GM12872 (cell line): Measurements from ENCODE around the gene HOXC5.

Experiments used
- TF ChIP-seq, protein P1 (sequence below): IDR thresholded peaks from 3 replicates; pipeline ENCODE4 v1.5.1; 2011; ENCODE audit warnings: low read depth, mild to moderate bottlenecking, low read length, moderate library complexity; ENCODE audit not compliant: insufficient read depth

Gene HOXC5

DNA sequence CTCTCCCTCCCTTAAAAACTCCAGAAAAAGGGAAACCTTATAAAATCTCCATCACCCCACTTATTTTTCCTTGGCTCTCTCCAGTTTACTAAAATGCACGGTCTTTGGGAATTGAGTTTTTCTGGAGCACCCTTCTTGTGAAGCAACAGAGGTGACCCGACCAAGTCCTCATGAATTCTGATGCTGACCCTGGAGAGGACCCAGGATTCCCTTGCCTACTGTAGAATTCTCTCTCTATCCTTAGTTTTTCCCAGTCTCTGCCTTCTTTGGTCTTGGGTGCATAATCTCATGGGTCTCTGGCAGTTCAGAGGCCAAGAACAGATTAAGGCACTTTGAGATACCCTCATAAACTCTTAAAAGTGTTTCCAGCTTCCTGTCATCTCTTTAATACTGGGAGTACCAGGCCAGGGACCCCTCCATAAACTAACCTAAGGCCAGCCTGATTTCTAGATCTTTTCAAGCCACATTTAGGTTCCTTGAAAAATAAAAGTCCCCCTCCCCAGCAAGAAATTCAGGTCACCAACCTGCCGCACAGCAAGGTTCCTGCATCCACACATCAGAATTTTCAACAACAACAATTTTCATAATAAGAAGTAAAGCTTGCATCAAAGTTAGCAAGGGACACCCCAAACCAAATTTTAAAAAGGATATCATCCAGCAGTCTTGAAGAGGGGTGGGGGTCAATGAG is 15.7 kb downstream of the HOXC5 start:
- TF ChIP-seq, protein P1, sequence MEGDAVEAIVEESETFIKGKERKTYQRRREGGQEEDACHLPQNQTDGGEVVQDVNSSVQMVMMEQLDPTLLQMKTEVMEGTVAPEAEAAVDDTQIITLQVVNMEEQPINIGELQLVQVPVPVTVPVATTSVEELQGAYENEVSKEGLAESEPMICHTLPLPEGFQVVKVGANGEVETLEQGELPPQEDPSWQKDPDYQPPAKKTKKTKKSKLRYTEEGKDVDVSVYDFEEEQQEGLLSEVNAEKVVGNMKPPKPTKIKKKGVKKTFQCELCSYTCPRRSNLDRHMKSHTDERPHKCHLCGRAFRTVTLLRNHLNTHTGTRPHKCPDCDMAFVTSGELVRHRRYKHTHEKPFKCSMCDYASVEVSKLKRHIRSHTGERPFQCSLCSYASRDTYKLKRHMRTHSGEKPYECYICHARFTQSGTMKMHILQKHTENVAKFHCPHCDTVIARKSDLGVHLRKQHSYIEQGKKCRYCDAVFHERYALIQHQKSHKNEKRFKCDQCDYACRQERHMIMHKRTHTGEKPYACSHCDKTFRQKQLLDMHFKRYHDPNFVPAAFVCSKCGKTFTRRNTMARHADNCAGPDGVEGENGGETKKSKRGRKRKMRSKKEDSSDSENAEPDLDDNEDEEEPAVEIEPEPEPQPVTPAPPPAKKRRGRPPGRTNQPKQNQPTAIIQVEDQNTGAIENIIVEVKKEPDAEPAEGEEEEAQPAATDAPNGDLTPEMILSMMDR, result no peak

DNA sequence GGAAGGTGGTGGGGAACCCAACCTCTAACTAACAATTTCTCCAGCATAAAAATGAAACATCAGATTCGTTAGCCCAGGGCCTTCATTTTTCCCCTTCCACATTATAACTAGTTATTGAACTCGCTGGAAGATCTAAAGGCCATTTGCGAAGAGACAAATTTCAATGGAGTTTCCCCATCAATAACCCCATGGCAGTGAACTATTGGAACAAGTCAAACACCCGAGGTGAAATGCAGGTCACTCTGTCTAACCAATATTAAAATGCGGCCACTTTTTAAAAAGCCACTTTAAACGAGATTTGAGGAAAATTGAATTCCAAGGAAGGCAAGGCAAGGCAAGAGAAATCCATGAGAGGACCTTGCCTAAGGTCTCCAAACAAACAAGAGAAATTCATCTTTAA is 16.3 kb downstream of the HOXC5 start:
- TF ChIP-seq, protein P1, result no peak

DNA sequence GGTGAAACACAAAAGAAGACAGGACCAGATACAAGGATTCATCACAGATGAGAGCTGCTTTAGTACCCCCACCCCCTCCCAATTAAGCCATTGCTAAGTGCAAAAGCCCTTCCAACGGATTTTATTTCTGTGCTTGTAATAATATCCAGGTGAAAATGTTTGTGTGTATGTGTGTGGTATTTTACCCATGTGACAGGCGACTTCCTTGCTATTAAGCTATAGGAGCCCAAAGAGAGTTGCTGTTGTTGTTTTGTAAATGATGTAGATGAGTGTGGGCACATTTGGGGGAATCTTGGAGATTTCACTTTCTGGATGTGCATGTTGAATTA is 17.6 kb downstream of the HOXC5 start:
- TF ChIP-seq, protein P1, result no peak

DNA sequence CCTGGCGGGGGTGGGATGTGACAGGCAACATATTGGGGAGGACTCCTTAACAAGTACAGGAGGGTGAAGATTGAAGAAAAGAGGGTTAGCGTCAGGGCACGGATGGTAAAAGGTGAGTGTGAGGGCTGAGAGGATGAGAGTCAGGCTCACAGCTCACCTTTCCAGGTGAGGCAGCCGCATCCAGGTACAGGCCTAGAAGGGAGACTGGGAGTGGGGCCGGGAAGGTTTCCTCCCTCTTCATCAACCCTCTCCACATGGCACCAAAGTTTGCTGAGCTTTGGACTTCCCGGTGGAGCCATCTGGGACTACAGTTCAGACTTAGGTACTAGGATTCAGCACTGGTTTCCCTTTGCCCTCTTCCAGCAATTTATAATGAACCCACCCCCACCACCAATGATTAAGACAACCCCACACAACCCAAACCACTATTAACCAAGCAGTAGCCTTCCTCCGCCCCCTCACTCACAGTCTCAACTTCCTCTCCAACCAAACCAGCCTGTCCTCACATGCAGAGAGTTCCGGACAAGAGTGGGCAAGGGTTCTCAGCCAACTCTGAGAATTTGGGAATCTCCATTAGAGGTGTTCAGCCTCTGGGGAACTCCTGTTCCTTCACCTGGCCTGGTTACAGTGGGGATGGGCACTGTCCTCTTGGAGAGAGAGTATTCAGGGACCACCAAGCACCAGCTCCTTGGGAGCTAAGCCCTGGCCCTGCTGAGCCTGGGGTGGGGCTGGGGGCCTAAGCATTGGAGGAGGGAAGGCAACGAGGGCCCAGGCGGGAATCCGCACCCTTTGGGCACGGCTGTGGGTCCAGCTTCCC is 18.4 kb downstream of the HOXC5 start:
- TF ChIP-seq, protein P1, result no peak

DNA sequence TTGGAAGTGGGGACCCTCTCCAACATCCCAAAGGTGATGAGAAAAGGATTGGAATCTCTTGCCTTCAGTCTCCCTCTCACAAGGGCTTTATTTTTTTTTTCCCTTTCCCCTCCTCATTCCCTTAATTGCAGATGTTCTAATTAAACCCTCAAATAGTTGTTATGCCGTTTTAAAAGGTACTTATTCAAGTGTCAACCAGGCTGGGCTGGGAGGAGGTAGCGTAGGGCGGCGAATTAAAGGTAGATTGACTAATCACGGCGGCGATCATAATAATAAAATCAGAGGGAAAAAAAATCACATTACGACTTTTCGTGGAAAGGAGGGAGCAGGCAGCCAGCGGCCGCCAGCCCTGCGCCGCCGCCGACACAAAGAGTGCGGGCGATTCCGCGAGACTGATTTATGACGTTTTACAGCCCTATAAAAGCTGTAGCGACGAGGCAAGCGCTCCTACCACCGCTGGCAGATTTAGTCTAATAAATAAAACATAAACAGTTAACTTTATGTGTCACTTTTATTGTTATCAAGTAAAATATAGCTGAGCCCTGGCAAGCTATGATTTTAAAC is 19.1 kb downstream of the HOXC5 start:
- TF ChIP-seq, protein P1, result no peak

DNA sequence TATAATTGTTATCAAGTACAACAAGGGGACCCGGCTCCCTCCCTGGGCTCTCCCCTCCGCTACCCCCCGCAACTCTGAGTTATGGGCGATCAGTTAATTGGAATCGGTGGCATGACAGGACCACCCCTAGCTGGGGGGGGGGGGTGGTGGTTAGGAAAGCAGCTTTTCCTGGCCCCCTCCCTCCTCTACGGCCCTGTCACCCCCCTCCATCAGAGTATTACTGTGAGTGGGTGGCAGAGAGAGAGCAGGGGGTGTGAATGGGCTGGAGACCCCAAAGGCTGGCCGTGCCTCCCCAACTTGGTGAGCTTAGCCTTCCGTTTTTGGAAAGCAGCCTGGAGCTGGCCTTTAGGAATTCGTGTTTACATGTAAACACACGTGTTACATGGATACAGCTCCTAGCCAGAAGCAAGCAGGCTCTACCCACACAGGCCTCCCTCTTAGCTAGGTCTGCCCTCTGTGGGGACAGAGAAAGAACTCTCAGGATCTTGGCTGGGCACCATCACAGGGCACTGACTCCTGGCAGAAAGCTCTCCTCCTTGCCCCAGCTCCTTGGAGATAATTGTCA is 19.7 kb downstream of the HOXC5 start:
- TF ChIP-seq, protein P1, result 0 out of 3 replicates have a peak, but pooled peaks have one; percentile 1

DNA sequence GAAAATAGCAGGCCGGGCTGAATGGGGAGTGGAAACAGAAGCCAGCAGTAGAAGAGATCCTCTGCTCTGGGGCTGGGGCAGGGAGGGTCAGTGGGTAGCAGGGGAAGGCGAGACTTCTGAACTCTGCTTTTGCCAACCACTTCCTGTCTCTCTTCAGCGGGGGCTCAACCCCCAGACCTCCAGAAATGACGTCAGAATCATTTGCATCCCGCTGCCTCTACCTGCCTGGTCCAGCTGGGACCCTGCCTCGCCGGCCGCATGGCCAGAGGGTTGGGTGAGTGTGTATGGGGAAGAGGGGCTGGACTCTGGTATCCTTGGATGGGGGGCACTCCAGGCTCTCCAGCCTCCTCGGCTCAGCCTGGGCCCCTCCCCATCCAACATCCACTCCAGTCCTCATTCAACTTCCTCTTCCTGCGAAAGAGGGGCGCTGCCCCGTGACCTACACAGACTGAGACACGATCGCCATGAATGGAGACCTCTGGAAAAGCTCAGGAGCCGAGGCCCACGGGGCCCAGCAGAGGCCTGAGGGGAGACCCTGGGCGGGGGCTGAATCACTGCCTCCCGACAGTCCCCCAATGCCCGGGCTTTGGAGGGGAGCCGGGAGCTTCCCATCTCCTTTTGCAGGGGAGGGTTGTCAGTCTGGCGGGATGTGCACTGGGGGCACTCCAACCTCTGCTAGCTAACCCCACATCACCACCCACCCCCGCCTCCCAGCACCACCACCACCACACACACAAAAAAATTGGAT is 20.3 kb downstream of the HOXC5 start:
- TF ChIP-seq, protein P1, result no peak
